SK-N-SH (cell line): Measurements from ENCODE around the gene GJD3.

ENCODE experiments used
- CTCF ChIP-seq: fragments of 200-600 bp; sonication (generic); IDR thresholded peaks from 2 replicates; pipeline ENCODE4 v1.6.1; 2017; ENCODE audit warnings: antibody characterized with exemption, mild to moderate bottlenecking, moderate library complexity
- ELF1 ChIP-seq: IDR thresholded peaks from 2 replicates; pipeline ENCODE4 v1.4.0; 2012
- EZH2phosphoT487 ChIP-seq: fragments of 200-600 bp; sonication (generic); IDR thresholded peaks from 2 replicates; pipeline ENCODE4 v1.6.1; 2017; ENCODE audit warnings: low read depth, mixed run types, mild to moderate bottlenecking, antibody characterized with exemption, moderate library complexity, borderline replicate concordance
- IRF3 ChIP-seq: fragments of 150-350 bp; IDR thresholded peaks from 2 replicates; pipeline ENCODE4 v1.6.1; 2016; ENCODE audit warnings: mild to moderate bottlenecking, low read depth, low read length
- JUND ChIP-seq: IDR thresholded peaks from 2 replicates; pipeline ENCODE4 v1.4.0; 2012
- POLR2AphosphoS5 ChIP-seq: IDR thresholded peaks from 2 replicates; pipeline ENCODE4 v1.6.1; 2012; ENCODE audit warnings: low read depth, low read length
- RCOR1 ChIP-seq: fragments of 150-350 bp; IDR thresholded peaks from 2 replicates; pipeline ENCODE4 v1.6.1; 2017; ENCODE audit warnings: antibody characterized with exemption, low read length
- SIN3A ChIP-seq: IDR thresholded peaks from 2 replicates; pipeline ENCODE4 v1.6.1; 2012; ENCODE audit warnings: low read depth, mild to moderate bottlenecking, low read length, moderate library complexity, borderline replicate concordance
- TAF1 ChIP-seq: IDR thresholded peaks from 2 replicates; pipeline ENCODE4 v1.6.1; 2012; ENCODE audit warnings: low read depth, mild to moderate bottlenecking, low read length, moderate library complexity, borderline replicate concordance
- USF1 ChIP-seq: IDR thresholded peaks from 2 replicates; pipeline ENCODE4 v1.4.0; 2012; ENCODE audit warnings: low read depth, borderline replicate concordance
- YY1 ChIP-seq: IDR thresholded peaks from 2 replicates; pipeline ENCODE4 v1.4.0; 2012; ENCODE audit warnings: low read depth, mild to moderate bottlenecking

GRCh38 chr17:40410082-40410481, 45.5 kb upstream of the GJD3 start:
- TF ChIP-seq ELF1 (no peak), CTCF (no peak), TAF1 (no peak), EZH2phosphoT487 (no peak), YY1 (no peak), USF1 (no peak), IRF3 (no peak), RCOR1 (no peak), POLR2AphosphoS5 (no peak), SIN3A (no peak), JUND (no peak)
